ENCODE measurements around the gene TCP11L2.

TCP11L2 gene

DNA sequence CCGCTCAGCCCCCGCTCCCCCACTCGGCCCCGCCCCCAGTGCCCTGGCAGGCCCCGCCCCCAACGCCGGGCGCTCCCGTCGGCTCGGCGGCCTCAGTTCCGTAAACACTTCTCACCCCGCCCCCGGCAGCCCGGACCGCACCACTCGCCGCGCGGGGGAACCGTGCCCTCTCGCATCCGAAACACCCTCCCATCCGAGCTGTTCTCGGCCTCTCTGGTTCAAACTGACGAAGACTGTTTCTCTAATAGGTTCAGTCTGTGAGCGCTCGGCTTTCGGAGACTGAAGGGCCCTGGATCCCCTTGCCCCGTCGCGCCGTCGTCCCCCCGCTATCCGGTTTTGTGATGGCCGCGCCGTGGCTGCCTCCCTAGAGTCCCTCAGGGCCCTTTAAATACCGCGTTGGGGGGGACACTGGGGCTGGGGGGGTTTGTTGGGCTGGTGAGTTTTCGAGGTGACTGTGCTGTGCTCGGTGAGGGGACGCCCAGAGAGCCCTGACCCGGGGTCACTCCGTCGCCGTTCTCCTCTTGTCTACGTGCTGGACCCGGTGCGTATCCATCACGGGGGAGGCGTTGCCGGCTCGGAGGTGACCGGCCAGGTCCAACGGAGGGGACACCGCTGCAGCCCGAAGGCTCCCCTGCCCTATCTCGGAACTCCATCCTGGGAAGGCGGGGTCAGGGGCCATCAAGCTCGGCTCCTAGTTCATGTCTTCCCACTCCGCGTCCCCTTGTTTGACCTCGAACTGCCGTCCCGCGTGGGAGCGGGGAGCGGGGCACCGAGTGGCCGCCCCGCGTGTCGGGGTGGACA is at the start of gene TCP11L2:
Gene TCP11L2 (plus strand): TSS at position 333 of the 801 bp plus-strand sequence. CDS start 8,343 bp downstream, outside the sequence.
- in situ Hi-C loops (cut with HindIII; ENCODE audit: low sequenced_read_pairs), result loop anchor here (5.0 kb wide), 1 partner anchor 65 kb away; no protein-coding TSS in a partner anchor

DNA sequence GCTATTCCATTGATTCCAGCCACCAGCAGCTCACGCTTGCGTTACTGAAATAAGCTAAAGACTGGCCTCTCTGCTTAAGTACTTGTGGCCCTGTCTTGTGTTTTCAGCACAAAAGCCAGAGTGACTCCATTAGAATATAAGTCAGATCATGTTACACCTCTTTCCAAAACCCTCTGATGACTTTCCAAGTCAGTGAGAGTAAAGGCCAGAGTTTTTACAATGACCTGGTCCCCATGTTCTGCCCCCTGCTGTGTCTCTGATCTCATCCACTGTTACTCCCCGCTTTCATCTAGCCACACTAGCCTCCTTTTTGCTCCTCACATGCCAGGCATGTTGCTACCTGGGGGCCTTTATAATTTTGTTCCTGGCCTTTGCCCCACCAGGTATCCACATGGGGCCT is 47.8 kb upstream of the TCP11L2 start:
- in situ Hi-C loops (cut with HindIII; ENCODE audit: low sequenced_read_pairs), result no loop called here

DNA sequence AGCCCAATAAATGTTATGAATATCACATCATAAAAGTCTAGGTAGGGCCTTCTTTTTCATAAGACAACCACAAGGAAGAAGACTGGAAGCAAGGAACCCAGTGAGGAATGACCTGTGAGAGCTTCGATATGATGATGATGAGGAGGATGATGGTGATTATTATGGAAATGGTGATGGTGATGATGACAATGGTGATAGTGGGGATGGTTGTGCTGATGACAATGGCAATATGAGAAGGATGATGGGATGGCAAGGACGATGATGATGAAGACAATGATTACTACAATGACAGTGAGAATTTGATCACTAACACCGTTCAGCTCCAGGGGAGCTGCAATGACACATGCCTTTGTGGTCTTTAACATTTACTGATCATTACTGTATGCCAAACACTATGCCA is 47.0 kb upstream of the TCP11L2 start:
- in situ Hi-C loops (cut with HindIII; ENCODE audit: low sequenced_read_pairs), result no loop called here

DNA sequence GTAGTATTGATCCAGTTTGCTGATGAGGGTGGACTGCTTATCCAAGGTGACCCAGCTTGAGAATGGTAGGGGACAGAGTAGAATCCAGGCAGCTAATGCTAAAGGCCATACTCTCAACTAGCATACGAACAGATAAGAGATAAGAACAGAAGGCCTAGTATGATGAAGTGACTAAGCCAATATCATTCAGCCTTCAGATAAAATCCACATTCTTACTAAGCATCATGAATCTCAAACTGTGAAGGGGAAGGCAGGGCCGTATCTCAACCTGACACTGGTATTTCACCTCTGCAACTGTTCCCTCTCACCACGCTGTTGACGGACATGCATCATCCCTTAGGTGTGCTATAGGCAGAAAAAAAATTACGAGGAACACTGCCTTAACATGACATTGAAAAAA is 46.6 kb upstream of the TCP11L2 start:
- in situ Hi-C loops (cut with HindIII; ENCODE audit: low sequenced_read_pairs), result no loop called here

DNA sequence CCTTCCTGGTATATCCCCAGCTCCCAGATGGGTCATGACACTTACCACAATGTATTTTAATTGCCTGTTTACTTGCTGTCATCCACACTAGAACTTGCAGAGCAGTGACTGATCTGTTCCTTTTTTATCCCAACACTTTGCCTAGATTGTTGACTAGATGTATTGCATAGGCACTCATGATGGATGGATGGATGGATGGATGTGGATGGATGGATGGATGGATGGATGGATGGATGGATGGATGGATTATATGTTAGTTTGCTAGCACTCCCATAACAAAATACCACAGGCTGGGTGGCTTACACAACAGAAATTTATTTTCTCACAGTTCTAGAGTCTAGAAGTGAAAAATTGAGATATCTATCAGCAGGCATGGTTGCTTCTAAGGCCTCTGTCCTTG is 46.0 kb upstream of the TCP11L2 start:
- in situ Hi-C loops (cut with HindIII; ENCODE audit: low sequenced_read_pairs), result no loop called here

DNA sequence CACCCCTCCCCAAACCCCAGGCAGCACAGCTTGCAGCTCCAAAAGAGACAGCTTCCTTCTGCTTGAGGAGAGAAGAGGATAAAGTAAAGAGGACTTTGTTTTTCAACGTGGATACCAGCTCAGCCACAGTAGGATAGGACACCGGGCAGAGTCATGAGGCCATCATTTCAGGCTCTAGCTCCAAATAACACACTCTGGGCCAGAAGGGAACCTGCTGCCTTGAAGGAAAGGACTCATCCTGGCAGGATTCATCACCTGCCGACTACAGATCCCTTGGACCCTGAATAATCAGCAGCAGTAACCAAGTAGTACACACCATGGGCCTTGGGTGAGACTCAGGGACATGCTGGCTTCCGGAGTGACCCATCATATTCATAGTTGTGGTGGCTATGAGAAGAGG is 44.3 kb upstream of the TCP11L2 start:
- in situ Hi-C loops (cut with HindIII; ENCODE audit: low sequenced_read_pairs), result no loop called here

DNA sequence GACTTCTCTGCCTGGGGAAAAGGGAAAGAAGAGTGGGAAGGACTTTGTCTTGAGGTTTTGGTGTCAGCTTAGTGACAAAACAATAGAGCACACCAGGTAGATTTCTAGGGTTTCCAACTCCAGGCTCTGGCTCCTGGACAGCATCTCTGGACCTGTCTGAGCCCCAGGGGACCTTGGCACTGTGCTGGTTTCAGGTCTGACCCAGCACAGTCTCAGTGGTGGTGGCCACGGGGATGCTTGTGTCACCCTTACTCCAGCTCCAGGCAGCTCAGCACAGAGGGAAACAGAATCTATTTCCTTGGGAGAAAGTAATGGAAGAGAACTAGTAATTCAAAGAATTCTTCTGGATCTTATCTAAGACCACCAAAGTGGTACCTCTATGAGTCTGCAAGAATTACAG is 43.6 kb upstream of the TCP11L2 start:
- in situ Hi-C loops (cut with HindIII; ENCODE audit: low sequenced_read_pairs), result no loop called here

DNA sequence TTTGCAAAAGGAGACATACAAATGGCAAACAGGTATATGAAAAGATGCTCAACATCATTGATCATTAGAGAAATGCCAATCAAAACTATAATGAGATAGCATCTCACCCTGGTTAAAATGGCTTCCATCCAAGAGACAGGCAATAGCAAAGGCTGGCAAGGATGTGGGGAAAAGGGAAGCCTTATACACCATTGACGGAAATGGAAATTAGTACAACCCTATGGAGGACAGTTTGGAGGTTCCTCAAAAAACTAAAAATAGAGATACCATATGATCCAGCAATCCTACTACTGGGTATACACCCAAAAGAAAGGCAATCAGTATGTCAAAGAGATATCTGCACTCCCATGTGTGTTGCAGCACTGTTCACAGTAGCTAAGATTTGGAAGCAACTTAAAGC is 37.4 kb upstream of the TCP11L2 start:
- in situ Hi-C loops (cut with HindIII; ENCODE audit: low sequenced_read_pairs), result no loop called here

DNA sequence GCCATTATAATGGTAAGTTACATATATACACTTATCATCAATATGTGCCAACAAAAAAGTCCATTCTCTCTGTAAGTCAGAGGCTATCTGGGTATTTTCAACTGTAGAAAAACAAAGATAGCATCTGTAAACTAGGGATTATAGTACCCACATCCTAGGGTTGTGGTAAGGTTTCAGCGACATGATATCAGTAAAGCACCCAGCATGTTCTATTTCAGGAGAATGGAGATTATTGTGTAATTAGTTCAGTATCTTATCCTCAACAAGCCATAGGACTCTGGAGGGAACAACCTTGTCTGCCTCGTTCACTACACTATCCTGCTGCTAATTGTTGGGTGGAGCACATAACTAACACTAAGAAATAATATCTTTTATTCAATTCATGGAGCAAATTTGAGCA is 35.0 kb upstream of the TCP11L2 start:
- in situ Hi-C loops (cut with HindIII; ENCODE audit: low sequenced_read_pairs), result no loop called here

DNA sequence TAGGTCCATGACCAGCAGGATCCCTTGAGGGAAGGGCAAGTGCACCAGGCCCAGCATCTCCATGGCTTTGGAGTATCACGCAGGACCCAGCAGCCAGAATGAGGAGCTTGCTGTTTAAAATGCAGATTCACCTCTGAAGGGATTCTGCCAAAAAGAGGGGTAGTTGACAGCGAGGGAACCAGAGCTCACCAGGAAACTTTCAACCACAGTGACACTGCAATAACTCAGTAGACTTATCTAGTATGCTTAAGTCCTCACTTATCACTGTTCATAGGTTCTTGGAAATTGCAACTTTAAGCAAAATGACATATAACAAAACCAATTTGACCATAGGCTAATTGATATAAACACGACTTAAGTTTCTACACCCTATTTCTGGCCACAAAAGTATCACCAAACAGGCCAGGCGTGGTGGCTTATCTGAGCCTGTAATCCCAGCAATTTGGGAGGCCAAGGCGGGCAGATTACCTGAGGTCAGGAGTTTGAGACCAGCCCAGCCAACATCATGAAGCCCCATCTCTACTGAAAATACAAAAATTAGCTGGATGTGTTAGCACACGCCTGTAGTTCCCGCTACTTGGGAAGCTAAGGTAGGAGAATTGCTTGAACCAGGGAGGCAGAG is 33.3 kb upstream of the TCP11L2 start:
- in situ Hi-C loops (cut with HindIII; ENCODE audit: low sequenced_read_pairs), result no loop called here

DNA sequence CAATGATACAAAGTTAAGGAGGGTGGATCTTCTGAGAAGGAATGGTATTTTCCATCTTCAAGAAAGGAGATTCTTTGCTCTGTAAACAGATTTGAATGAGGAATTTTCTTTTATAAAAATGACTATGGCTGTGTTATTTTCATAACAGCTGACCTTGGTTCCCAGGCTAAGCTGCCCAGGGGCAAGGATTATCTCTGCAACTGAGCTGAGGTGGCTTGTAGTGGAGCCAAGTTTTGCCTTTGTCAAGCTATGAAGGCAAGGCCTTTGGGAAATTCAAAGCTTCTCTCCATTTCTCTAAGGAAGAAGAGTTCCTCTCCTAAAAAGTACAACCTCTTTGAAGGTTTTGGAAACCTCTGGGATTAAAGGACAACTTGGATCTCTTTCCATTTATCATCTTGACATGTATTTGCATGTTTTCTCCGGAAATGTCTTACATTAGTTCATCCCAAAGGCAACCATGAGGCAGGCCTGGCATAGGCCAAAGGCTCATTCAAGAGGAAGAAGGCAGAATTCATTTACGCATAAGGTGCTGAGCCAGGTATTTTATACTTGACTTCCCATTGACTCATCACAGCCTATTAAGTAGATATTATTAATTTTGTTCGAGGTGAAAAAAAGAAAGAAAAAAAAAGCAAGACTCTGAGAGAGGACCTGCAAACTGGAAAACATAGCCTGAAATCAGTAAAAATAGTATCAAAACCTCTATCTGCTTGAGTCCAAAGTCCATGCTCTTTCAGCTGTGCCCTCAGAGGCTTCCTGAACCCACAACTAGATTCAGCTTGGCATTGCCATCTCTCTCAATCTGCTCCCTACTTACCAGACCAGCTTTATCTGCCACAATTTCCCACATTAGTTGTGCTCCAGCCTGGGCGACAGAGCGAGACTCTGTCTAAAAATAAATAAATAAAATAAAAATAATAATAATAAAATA is 30.7 kb upstream of the TCP11L2 start:
- in situ Hi-C loops (cut with HindIII; ENCODE audit: low sequenced_read_pairs), result loop anchor here (5.0 kb wide), 1 partner anchor 35 kb away; no protein-coding TSS in a partner anchor

DNA sequence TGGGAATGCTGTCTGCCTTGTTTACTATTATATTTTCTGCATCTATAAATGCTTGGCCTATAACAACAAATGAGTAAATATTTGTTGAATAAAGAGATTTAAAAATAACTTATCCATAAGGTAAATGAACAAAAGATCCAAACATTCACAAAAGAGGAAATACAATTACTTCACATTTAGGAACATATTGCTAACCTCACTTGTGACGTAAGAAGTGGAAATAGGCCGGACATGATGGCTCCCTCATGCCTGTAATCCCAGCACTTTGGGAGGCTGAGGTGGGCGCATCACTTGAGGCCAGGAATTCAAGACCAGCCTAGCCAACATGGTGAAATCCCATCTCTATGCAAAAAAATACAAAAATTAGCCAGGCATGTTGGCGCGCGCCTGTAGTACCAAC is 29.0 kb upstream of the TCP11L2 start:
- in situ Hi-C loops (cut with HindIII; ENCODE audit: low sequenced_read_pairs), result loop anchor here (5.0 kb wide), 1 partner anchor 36 kb away; no protein-coding TSS in a partner anchor

DNA sequence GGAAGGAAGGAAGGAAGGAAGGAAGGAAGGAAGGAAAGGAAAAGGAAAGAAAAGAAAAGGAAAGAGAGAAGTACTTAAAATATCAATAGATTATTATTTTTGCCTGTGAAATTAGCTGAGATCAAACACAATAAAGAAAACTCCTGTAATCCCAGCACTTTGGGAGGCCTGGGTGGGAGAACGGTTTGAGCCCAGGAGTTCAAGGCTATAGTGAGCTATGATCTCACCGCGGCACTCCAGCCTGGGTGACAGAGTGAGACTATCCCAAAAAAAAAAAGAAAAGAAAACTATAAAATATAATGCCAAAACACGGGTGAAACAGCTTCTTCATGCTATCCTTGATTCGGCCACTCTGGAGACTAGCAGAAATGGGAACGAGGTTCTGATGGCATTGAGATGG is 28.5 kb upstream of the TCP11L2 start:
- in situ Hi-C loops (cut with HindIII; ENCODE audit: low sequenced_read_pairs), result loop anchor here (5.0 kb wide), 1 partner anchor 37 kb away; no protein-coding TSS in a partner anchor

DNA sequence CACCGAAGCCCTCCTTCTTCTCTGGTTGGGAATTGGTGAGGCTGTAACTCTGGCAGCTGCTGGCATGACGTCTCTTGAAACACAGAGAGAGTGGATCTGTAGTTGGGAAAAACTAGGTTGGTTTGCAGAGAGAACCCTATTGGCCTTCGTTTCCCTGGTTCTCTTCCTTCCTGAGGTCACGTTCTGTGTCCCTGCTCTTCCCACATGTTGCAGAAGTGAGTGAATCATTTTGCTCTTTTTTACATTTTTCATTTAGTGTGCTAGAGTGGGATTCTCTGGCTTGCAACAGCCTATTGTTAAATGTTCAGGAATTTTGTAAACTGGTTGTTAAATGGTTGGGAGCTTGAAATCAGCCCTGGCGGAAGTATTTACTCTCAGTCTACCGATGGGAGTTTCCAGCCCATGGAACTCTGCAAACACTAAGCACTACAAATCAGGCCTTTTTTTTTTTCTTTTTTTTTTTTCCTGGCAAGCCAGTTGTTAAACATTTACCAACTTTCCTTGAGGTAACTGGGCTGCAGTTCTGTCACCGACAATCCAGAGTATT is 27.9 kb upstream of the TCP11L2 start:
- in situ Hi-C loops (cut with HindIII; ENCODE audit: low sequenced_read_pairs), result loop anchor here (5.0 kb wide), 1 partner anchor 37 kb away; no protein-coding TSS in a partner anchor

DNA sequence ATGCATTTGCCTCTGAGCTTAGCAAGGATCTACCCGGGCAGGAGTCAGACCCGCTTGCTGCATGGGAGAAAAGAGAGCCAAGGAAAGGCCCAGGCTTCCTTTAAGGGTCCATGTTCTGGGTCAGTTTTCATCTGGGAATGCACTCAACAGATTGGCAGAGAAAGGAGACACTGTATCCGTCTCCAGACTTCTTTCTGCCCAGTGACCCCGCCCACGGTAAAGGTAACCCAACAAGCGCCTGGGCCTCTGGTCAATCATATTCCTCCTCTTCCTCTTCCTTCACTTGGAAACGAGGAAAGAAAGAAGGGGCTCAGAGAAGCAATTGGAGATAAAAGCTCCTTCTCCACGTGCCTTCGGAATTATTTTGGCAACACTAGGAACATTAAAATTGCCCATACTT is 27.1 kb upstream of the TCP11L2 start:
- in situ Hi-C loops (cut with HindIII; ENCODE audit: low sequenced_read_pairs), result no loop called here

DNA sequence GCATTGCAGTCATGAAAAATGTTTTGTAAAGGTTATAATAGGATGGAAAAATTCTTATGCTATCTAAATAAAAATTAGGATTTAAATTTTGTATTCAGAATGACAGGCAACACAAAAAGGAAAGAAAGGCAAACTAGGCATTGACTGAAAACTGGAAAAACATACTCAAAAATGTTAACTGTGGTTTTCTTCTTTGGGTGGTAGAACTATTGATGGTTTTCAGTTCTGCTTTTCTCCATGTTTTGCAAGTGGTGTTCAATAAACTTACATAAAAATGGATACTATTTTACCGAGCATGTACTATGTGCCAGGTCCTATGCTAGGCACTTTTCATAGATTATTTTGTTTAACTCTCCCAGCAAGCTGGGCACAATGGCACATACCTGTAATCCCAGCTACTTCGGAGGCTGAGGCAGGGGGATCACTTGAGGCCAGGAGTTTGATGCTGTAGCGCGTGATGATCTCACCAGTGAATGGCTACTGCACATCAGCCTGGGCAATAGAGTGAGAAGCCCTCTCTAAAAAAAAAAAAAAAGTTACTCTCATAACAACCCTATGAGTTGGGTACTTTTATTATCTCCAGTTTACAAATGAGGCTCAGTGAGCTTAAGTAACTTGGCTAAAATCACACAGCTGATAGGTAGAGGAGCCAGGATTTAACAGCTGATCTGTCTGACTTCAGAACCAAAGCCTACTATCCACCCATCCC is 26.3 kb upstream of the TCP11L2 start:
- in situ Hi-C loops (cut with HindIII; ENCODE audit: low sequenced_read_pairs), result no loop called here

DNA sequence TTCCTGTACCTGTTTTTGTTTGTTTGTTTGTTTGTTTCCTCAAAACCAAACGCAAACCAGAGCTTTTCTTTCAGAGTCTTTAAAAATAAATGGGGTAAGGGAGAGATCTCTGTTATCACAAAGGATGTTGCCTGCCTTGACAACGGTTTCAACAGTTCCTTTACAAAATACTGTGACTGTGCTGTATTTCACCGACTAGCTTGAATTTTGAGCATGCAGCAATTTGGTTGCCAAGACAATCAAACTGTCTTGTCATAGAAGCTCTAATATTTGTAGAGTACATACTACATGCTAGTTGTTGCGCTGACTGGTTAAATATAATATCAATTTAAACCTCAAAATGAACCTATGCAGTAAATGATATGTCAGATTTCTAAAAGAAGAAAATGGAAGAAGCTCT is 22.4 kb upstream of the TCP11L2 start:
- in situ Hi-C loops (cut with HindIII; ENCODE audit: low sequenced_read_pairs), result no loop called here

DNA sequence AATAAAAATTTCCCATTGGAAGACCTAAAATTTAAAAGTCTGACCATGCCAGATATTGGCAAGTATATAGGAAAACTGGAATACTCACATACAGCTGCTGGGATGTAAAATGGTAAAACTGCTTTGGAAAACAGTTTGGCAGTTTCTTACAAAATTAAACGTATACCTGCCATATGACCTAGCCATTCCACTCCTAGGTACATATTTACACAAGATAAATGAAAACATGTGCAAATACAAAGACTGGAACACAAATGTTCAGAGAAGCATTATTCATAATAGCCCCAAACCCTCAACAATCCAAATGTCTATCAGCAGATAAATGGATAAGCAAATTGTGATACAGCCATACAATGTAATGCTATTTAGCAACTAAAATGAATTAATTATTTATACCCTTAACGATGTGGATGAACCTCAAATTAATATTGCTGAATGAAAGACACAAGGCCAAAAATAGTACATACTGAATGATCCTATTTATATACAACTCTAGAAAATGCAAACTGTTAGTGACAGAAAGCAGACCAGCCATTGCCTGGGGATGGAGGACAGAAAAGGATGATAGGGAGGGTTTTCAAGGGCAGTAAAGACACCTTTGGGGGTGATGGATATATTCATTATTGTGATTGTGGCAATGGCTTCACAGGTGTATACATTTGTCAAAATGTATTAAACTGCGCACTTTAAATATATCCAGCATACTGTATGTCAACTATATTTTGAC is 21.3 kb upstream of the TCP11L2 start:
- in situ Hi-C loops (cut with HindIII; ENCODE audit: low sequenced_read_pairs), result no loop called here

DNA sequence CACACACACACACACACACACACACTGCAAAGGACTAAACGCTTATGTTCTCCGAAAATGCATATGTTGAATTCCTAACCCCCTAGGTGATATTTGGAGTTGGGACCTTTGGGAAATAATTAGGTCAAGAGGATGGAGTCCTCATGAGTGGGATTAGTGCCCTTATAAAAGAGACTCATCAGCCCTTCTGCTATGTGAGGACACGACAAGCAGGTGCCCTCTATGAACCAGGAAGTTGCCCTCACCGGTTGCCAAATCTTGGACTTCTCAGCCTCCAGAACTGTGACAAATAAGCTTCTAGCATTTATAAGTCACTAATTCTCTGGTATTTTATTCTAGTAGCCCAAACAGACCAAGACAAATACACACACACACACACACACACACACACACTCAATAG is 20.7 kb upstream of the TCP11L2 start:
- in situ Hi-C loops (cut with HindIII; ENCODE audit: low sequenced_read_pairs), result no loop called here

Data from endothelial cell of hepatic sinusoid (primary cell).